ENCODE data around the gene CELF2. TPM values are rescaled to one million over a fixed set of nuclear protein-coding genes. Genes with fewer than 3 reads are reported as not detected.

Gene CELF2
- total RNA-seq, 4 donors from 2014 or later, result 30.0 to 56.6 (median 43.3) TPM

DNA sequence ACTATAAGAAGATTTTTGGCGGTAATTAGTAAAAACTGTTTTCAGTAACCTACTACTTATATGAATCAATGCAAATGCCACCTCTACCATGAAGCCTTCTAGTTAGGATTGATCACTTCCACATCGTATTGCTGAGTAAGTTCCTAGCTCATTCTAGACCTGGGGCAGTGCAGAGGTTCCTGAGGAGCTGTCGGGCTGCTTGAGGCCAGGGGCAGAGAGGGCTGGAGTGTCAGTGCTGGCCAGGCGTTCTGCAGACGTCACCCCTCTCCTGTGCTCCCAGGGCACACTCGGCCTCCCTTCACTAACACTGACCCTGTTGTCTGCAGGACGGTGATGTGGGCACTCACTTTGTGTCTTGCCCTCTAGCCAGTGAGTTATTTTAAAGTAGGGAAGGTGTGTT is 275.7 kb downstream of the CELF2 start:
- no peaks in the 10 kb centered on the region for H3K9me3 ChIP-seq
- no peaks in the 10 kb centered on the region for H3K27me3 ChIP-seq
- intact Hi-C loops (cut with DNase I; ENCODE audit: low total_unique reads), result no loop called here
- TF ChIP-seq, protein P1, sequence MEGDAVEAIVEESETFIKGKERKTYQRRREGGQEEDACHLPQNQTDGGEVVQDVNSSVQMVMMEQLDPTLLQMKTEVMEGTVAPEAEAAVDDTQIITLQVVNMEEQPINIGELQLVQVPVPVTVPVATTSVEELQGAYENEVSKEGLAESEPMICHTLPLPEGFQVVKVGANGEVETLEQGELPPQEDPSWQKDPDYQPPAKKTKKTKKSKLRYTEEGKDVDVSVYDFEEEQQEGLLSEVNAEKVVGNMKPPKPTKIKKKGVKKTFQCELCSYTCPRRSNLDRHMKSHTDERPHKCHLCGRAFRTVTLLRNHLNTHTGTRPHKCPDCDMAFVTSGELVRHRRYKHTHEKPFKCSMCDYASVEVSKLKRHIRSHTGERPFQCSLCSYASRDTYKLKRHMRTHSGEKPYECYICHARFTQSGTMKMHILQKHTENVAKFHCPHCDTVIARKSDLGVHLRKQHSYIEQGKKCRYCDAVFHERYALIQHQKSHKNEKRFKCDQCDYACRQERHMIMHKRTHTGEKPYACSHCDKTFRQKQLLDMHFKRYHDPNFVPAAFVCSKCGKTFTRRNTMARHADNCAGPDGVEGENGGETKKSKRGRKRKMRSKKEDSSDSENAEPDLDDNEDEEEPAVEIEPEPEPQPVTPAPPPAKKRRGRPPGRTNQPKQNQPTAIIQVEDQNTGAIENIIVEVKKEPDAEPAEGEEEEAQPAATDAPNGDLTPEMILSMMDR (IDR thresholded peaks at IDR 0.05 in 4 of 5, conservative IDR thresholded peaks at IDR 0.05 in 1 of 5), result no peak
- TF ChIP-seq POLR2A (IDR thresholded peaks at IDR 0.05), result no peak
- H3K4me1 ChIP-seq, result no peaks in the 10 kb centered on the region
- H3K36me3 ChIP-seq, result peaks cover 0 to 16% of the 10 kb centered on the region in 2 donors
- no peak overlapping the region for H3K4me3 ChIP-seq
- ATAC-seq (no peak), DNase-seq (no peak)
- no peak overlapping the region for H3K27ac ChIP-seq
- in situ Hi-C loops (cut with MboI; ENCODE audit: low sequenced_read_pairs in 4 of 4), result no loop called here

DNA sequence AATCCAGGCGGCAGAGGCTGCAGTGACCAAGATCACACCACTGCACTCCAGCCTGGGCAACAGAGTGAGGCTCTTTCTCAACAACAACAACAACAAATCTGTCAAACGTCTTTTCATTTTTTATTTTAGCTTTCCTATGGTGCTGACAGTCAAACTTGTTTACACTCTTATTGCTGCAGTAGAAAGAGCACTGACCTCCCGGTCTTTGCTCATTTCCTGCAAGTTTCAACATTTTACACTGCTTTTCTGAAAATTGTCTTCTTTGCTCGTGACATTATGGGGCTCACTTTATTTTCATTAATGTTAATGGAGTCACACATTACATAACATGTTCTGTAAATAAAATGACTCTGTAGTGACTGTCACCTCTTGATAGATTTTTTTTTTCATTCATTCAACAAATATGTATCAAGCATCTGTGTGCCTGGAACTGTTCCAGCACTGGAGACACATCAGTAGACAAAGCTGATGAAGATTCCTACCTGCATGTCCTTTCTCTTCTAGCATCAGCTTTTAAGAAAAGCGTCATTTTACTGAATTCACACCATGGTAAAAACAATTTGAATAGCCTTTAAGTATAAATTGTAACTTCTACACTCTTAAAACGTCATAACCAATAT is 277.3 kb downstream of the CELF2 start:
- in situ Hi-C loops (cut with MboI; ENCODE audit: low sequenced_read_pairs in 4 of 4) (no loop called here), intact Hi-C loops (cut with DNase I; ENCODE audit: low total_unique reads) (no loop called here)
- TF ChIP-seq POLR2A (IDR thresholded peaks at IDR 0.05), result no peak
- H3K27me3 ChIP-seq, result no peaks in the 10 kb centered on the region
- no peaks in the 10 kb centered on the region for H3K9me3 ChIP-seq
- no peak overlapping the region for H3K27ac ChIP-seq
- no peak overlapping the region for H3K4me3 ChIP-seq
- H3K36me3 ChIP-seq, result peaks cover 0 to 9% of the 10 kb centered on the region in 2 donors
- no peak for DNase-seq
- no peaks in the 10 kb centered on the region for H3K4me1 ChIP-seq
- ATAC-seq, result no peak

DNA sequence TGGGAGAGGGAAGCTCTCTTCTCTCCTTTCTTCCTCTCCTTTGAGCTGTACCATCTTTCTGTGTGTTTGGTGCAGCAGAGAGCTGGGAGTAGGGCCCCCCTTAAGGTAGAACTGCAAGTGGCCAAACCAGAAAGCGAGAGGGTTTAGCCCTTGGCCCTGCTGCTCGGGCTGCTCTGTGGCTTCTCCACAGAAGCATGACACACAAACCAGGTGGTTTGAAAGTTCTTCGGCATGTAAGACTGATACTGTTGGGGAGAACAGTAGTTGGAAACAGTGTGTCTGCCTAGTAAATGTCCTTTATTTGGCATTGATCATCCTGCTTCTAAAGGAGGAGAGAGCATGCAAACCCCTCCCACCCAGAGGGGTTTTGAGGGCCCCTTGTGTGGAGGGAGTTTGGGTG is 277.8 kb downstream of the CELF2 start:
- H3K4me3 ChIP-seq, result no peak overlapping the region
- H3K4me1 ChIP-seq, result no peaks in the 10 kb centered on the region
- in situ Hi-C loops (cut with MboI; ENCODE audit: low sequenced_read_pairs in 4 of 4), result no loop called here
- no peaks in the 10 kb centered on the region for H3K9me3 ChIP-seq
- no peak for TF ChIP-seq POLR2A (IDR thresholded peaks at IDR 0.05)
- TF ChIP-seq, protein P1 (IDR thresholded peaks at IDR 0.05 in 4 of 5, conservative IDR thresholded peaks at IDR 0.05 in 1 of 5), result no peak
- H3K27ac ChIP-seq, result no peak overlapping the region
- DNase-seq (no peak), ATAC-seq (no peak)
- H3K36me3 ChIP-seq, result peaks cover 0 to 9% of the 10 kb centered on the region in 2 donors
- intact Hi-C loops (cut with DNase I; ENCODE audit: low total_unique reads), result no loop called here
- no peaks in the 10 kb centered on the region for H3K27me3 ChIP-seq

DNA sequence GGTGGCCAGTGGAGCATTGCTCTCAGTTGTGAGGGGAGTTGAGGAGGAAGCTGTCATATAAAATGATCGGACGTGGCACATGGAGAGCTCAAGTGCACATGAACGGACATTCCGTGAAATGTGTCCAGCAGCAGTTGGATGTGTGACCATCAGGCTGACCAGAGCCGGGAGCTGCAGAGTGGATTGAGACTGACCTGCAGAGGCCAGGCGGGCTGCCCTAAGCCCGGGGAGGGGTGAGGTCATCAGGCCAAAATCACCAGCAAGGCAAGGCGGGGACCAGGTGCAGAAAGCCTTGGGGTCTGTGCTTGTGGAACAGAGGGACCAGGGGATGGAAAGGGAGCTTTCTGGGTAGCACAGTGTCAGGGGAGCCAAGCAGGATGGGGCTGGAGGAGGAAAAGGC is 279.5 kb downstream of the CELF2 start:
- H3K27ac ChIP-seq, result no peak overlapping the region
- no peak overlapping the region for H3K4me3 ChIP-seq
- in situ Hi-C loops (cut with MboI; ENCODE audit: low sequenced_read_pairs in 4 of 4), result no loop called here
- no peak for TF ChIP-seq POLR2A (IDR thresholded peaks at IDR 0.05)
- TF ChIP-seq, protein P1 (IDR thresholded peaks at IDR 0.05 in 4 of 5, conservative IDR thresholded peaks at IDR 0.05 in 1 of 5), result no peak
- no peak for ATAC-seq
- H3K36me3 ChIP-seq, result no peaks in the 10 kb centered on the region
- intact Hi-C loops (cut with DNase I; ENCODE audit: low total_unique reads), result no loop called here
- H3K27me3 ChIP-seq, result no peaks in the 10 kb centered on the region
- H3K9me3 ChIP-seq, result no peaks in the 10 kb centered on the region
- DNase-seq, result no peak
- no peaks in the 10 kb centered on the region for H3K4me1 ChIP-seq

DNA sequence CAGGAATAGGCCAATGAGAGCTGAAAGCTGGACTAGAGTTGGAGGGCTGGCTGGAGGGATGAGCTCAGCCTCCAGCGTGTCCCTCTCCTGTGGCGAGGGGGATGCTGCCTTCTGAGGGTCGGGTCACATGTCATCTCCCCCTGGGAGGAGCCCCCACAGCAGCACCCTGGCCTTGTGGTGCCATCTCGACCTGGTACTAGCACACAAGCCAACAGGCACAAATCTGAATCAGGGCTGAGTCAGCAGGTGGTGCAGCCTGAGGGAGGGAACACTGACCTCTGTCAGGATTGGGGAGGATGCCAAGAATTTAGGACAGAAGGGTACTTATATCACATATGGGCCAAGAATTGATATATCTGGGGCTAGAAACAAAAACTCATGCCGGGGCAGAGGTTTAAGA is 280.4 kb downstream of the CELF2 start:
- intact Hi-C loops (cut with DNase I; ENCODE audit: low total_unique reads) (no loop called here), in situ Hi-C loops (cut with MboI; ENCODE audit: low sequenced_read_pairs in 4 of 4) (no loop called here)
- TF ChIP-seq, protein P1 (IDR thresholded peaks at IDR 0.05 in 4 of 5, conservative IDR thresholded peaks at IDR 0.05 in 1 of 5), result no peak
- TF ChIP-seq POLR2A (IDR thresholded peaks at IDR 0.05), result no peak
- Histone ChIP-seq H3K27me3 (no peaks in the 10 kb centered on the region), H3K4me1 (no peaks in the 10 kb centered on the region), H3K36me3 (no peaks in the 10 kb centered on the region), H3K4me3 (no peak overlapping the region), H3K27ac (no peak overlapping the region), H3K9me3 (no peaks in the 10 kb centered on the region)
- DNase-seq (no peak), ATAC-seq (no peak)
